ENCODE results near the gene APBA2. TPM values are rescaled to one million over a fixed set of nuclear protein-coding genes. Genes with fewer than 3 reads are reported as not detected.

Gene APBA2
- total and polyA plus RNA-seq, 2 of the 4 experiments (the other 2 are of a cell fraction): 21.7 to 33.0 TPM

GRCh38 chr15:29066838-29067237, 181.1 kb downstream of the APBA2 start:
- Histone ChIP-seq H3K27ac (ENCODE audit: insufficient read depth, low read length) (no peak overlapping the region), H4K5ac (ENCODE audit: low read depth, low read length) (no peak overlapping the region), H3K4me1 (ENCODE audit: control insufficient read depth, insufficient read depth, low read length) (no peaks in the 10 kb centered on the region), H4K20me1 (ENCODE audit: insufficient read depth, low read length) (peaks cover 29% of the 10 kb centered on the region), H3K4ac (ENCODE audit: low read depth, low read length) (no peak overlapping the region), H3K9me1 (ENCODE audit: insufficient read depth, low read length) (peaks cover 6% of the 10 kb centered on the region; the same call in 1 of the 2 replicates), H3K27me3 (ENCODE audit: control insufficient read depth, insufficient read depth, low read length) (no peaks in the 10 kb centered on the region), H2BK5ac (ENCODE audit: low read depth, low read length, poor library complexity, severe bottlenecking) (no peak overlapping the region), H2AK9ac (replicated peaks; ENCODE audit: low read depth, low read length, poor library complexity) (no peak overlapping the region), H3K23ac (ENCODE audit: low read depth, low read length) (no peak overlapping the region), H3K56ac (ENCODE audit: extremely low read depth, insufficient read depth, low read length) (no peak overlapping the region), H3K9ac (ENCODE audit: low read depth, low read length) (no peak overlapping the region), H3K36me3 (ENCODE audit: control insufficient read depth, insufficient read depth, low read length) (no peaks in the 10 kb centered on the region), H2BK15ac (ENCODE audit: low read depth, low read length) (no peak overlapping the region), H2BK120ac (ENCODE audit: low read depth, low read length) (no peak overlapping the region), H3K9me3 (ENCODE audit: control insufficient read depth, insufficient read depth, low read length) (0 out of 2 replicates have a peak, but pooled peaks cover 2% of the 10 kb centered on the region), H2BK20ac (ENCODE audit: low read depth, low read length) (no peak overlapping the region), H3K4me3 (ENCODE audit: insufficient read depth, low read depth, low read length) (no peak overlapping the region), H3K18ac (ENCODE audit: low read depth, low read length) (no peak overlapping the region), H4K91ac (ENCODE audit: insufficient read depth, low read depth, low read length) (no peak overlapping the region), H3K14ac (replicated peaks; ENCODE audit: low read depth, low read length) (no peak overlapping the region), H4K8ac (ENCODE audit: low read depth in 2 of 2, low read length in 2 of 2) (no peak overlapping the region), H3K79me1 (ENCODE audit: low read depth in 1 of 2, low read length in 2 of 2) (peaks cover 7 to 26% of the 10 kb centered on the region in 2 experiments; a peak in 2 of 4 replicates), H2AK5ac (ENCODE audit: low read depth, low read length) (no peak overlapping the region), H3K4me2 (ENCODE audit: low read depth, low read length) (no peak overlapping the region), H2AFZ (replicated peaks; ENCODE audit: low read length, poor library complexity) (no peak overlapping the region)
- POLR2A ChIA-PET (ENCODE audit: unreplicated experiment): no interaction called here
- TF ChIP-seq SMC3 (IDR thresholded peaks at IDR 0.05; ENCODE audit: low read depth, low read length): no peak
- TF ChIP-seq USF2 (IDR thresholded peaks at IDR 0.05; ENCODE audit: low read depth, low read length): no peak
- TF ChIP-seq FOS (IDR thresholded peaks at IDR 0.05; ENCODE audit: low read depth, low read length): no peak
- no peak for TF ChIP-seq POLR2A (IDR thresholded peaks at IDR 0.05; ENCODE audit: low read depth, low read length)
- TF ChIP-seq RFX5 (IDR thresholded peaks at IDR 0.05; ENCODE audit: low read depth, low read length): no peak
- TF ChIP-seq BHLHE40 (IDR thresholded peaks at IDR 0.05; ENCODE audit: low read depth, low read length): no peak
- TF ChIP-seq CTCF (conservative IDR thresholded peaks at IDR 0.05; ENCODE audit: low read depth, low read length): no peak
- no peak for TF ChIP-seq RAD21 (IDR thresholded peaks at IDR 0.05; ENCODE audit: low read length)
- no TSS peak for BruUV-seq (replicated peaks)
- WGBS, 2 experiments (ENCODE audit: extremely low coverage in 2 of 2, insufficient read length in 1 of 2): no CpG with 5 or more reads among the region's 2 CpGs
- dilution Hi-C loops (cut with HindIII; ENCODE audit: low sequenced_read_pairs, unreplicated experiment) (no loop called here), intact Hi-C loops (cut with micrococcal nuclease) (no loop called here), in situ Hi-C loops (cut with MboI; ENCODE audit: low sequenced_read_pairs) (no loop called here)
- CTCF ChIA-PET: no interaction called here
- no peak for ATAC-seq (ENCODE audit: low read depth)
- no peak for DNase-seq
